NCI-H2029 (cell line): ENCODE results near the gene MSMO1.
"Not testable (repeated sequence)": the region's sequence is repeated elsewhere in the genome, so short reads cannot be mapped to it uniquely, and the experiment has no call there.

Experiments used
- DNase-seq: peaks from one replicate; lab custom pipeline; 2025; lab: John Stamatoyannopoulos, UW

MSMO1 gene

GRCh38 chr4:165324918-165325304, 2.6 kb upstream of the MSMO1 start:
- DNase-seq = no peak

DNA sequence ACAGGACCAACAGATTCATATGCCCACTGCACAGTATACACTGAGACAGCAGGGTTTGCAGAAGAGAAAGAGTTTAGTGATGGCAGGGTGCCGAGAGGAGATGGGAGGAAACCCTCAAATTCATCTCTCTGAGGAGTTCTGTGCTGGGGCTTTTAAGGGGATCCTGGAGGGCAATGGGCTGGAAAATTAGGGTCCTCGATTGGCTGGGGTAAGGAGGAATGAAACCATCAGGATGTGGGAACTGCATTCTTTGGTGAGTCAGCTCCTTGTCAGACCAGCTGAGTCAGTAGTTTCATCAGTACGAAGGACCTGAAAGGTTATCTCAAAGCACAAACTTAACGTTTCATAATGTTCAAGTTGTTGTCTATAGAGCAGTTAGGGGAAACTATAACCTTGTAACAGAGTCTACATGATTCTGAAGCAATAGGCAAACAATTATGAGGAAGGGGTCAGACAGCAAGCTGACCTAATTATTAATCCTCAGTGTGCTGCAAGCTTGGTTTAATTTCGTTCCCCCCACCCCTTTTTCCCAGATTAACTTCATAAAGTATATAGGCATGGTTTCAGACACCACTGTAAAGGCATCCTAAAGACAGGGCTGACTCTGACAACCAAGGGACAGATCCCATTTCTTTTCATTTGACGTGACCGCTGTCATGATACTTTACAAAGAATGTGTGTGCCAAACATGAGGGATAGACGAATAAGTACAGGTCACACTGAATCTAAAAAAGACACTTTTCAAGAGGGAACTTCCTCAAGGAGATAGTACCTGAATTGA, 1.5 kb upstream of the MSMO1 start:
- no peak for DNase-seq

- peak; percentile 15 for DNase-seq
These were observed 648 bp upstream of the MSMO1 start for GRCh38 chr4:165326831-165327210.

DNA sequence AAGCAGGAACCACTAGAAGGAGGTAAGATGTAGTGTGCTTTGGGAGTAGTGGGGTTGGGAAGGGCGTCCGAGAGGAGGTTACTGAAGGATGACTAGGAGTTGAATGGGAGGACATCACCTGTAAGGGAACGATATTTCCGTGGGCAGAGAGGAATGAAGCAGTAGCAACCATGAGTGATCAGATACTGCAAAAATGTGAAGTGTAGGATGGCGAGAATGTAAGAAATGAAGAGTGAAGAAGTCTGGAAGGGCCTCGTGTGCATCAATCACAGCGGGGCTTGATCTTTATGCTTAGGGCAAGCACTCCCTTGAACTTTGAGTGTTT, 594 bp downstream of the MSMO1 start:
- DNase-seq = no peak

GRCh38 chr4:165328708-165329107, 1.2 kb downstream of the MSMO1 start:
- DNase-seq = no peak

GRCh38 chr4:165330071-165330470, 2.6 kb downstream of the MSMO1 start:
- DNase-seq = no peak

DNA sequence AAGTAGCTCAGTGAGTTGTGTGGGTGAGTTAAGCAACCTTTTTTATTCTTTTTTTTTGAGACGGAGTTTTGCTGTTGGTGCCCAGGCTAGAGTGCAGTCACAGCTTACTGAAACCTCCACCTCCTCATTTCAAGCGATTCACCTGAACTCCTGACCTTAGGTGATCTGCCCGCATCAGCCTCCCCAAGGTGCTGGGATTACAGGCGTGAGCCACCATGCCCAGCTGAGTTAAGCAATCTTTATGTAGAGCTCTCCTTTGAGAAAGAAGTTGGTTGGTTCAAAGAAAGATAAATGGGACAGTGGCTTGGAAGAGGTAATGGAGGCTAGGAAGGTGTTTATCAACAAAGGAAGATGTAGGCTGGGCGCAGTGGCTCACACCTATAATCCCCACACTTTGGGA, 3.2 kb downstream of the MSMO1 start:
- no peak for DNase-seq

DNA sequence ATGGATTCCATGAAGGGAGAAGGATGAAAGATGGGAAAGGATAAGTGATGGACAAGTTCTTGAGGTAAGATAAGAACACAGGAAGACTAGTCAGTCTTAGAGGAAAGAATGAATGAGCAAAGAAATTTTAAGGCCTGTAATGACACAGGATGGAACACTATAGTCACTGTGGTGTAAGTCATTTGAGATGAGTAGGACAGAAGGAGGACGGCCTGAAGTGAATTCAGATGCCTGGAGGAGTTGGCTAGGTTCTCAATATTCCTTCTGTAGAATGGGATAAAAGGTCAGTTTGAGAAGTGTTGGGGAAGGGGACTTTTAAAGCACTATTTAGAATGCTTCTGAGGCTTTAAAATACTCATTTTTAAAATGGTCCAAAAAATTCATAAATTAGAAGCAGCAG, 3.9 kb downstream of the MSMO1 start:
- DNase-seq = no peak

DNA sequence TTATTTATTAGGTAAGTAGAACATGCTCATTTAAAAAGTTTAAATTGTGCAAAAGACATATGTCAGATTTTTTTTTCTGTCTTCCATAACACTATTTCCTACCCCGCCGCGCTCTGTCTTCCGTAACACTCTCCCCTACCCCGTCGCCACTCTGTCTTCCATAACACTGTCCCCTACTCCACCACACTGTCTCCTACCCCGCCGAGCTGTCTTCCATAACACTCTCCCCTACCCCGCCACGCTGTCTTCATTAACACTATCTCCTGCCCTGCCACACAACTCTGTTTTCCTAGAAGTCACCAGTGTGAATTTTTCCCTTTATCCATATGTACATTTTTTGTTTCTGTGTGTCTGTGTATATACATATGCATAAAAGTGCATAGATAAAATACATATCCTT, 4.4 kb downstream of the MSMO1 start:
- DNase-seq = no peak

DNA sequence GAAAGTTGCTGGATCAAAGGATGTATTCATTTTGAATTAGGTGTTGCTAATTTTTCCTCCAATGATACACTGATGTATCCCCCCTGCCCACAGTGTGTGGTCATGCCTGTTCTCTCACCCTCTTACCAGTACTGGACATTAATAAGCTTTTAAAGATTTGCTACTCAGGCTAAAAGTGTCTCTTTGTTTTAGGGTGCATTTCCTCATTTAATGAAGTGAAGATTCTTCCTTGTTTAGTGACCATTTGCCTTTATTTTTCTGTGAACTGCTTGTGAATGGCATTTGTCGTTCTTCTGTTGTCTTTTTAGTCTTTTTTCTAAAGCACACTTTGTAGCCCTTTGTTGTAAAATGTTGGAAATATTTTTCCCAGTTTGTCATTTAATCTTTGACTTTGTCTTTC, 5.0 kb downstream of the MSMO1 start:
- DNase-seq = no peak

GRCh38 chr4:165335163-165335703, 7.8 kb downstream of the MSMO1 start:
- DNase-seq = no peak

DNA sequence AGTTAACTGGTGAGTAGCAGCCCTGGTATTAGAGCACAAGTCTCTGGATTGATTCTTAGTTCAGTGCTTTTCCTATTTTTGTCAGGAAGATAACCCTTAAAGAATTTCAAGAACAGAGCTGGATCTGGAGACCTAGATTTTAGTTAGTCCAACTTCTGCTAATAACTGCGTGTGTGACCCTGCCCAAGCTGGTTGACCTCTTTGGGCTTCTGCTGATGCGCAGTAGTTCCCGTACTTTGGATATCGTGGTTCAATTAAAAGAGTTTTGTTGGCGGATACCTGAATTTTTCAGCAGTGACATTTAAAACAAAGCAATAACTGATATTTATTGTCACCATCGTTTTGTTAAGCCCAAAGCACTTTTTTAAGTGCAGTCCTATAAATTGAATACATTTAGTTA, 9.3 kb downstream of the MSMO1 start:
- no peak for DNase-seq

GRCh38 chr4:165342340-165342739, 14.9 kb downstream of the MSMO1 start:
- DNase-seq = not testable (repeated sequence)

DNA sequence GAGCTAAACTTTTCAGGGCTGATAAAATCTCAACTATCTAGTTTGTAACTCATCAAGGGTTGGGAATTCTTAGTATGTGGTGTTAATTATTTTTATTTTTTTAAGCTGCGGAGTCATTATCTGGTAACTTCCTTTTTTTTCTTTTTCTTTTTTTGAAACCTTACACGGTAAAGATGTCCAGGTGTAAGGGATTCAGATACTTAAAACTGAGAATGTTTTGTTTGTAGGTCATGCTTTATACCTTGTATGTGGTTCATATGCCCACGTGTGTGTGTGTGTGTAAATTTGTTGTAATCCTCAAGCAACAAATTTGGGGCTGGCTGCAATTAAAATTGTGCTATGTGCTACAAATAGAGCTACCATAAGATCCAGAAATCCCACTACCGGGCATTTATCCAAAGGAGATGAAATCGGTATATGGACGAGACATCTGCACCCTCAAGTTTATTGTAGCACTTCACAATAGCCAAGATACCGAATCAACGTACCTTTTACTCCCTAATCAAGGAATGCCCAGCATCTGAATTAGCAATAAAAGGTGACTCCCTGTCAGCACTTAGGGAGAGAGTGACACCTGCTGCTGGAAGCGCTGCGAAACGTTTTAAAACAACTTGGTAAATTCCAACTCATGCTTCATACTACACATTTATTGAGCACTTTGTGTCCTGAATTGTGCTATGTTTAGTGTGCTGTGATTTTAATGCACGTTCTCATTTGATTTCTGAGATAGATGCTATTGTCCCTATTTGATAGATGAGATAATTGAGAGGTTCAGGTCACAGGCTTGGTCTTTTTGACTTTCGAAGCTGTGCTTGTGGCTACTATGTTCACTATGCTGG, 16.1 kb downstream of the MSMO1 start:
- no peak for DNase-seq

DNA sequence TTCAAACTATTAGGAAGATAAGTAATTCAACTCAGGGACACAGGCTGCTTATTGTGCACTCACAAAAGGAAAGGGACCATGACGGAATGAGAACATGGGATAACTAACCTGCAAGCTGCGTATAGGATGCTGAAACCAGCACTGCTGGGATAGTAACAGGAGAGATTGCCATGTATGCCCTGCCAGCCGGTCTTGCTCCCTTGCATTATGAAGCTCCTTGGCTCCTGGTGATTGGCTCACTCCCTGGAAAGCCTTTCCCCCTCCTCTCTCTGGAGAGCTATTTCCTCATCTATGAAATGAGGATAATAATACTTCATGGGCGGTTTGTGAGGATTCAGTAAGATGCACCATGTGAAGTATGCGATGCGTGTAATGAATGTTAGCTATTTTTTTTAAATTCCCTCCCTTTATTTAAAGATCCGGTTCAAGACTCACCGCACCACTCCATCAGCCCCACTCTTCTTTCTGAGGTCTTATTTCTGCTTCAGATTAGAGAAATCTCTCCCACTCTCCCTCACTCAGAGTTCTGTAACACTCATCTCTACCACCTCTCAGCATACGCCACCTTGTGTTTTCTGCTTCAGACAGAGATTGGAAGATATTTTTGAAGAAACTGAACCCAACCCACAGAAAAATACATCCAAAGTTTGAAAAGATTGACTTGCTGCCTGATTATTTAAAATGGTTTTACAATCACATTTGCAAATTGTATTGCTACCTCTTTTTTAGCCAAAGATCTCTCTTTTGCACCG, 18.4 kb downstream of the MSMO1 start:
- no peak for DNase-seq

GRCh38 chr4:165347647-165348569, 20.4 kb downstream of the MSMO1 start:
- DNase-seq = no peak

GRCh38 chr4:165351359-165352130, 24.1 kb downstream of the MSMO1 start:
- DNase-seq = no peak

- no peak for DNase-seq
These were observed 28.4 kb downstream of the MSMO1 start for GRCh38 chr4:165355900-165356300.

DNA sequence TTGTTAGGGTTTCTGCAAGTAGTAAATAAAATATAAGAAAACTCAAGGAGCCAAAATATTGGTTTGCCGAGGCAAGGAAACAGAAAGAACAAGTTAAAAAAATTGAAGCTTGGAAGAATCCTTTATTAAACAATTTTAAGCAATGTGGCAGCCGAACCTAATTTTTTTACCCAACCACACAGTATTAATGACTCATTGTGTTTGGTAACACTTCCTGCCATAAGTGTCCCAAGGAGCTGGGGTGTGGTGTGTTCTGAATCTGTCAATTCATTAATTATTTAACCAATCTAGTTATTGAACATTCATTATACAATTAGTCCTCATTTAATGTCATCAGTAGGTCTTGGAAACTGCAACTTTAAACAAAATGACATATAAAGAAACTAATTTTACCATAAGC, 32.0 kb downstream of the MSMO1 start:
- no peak for DNase-seq

DNA sequence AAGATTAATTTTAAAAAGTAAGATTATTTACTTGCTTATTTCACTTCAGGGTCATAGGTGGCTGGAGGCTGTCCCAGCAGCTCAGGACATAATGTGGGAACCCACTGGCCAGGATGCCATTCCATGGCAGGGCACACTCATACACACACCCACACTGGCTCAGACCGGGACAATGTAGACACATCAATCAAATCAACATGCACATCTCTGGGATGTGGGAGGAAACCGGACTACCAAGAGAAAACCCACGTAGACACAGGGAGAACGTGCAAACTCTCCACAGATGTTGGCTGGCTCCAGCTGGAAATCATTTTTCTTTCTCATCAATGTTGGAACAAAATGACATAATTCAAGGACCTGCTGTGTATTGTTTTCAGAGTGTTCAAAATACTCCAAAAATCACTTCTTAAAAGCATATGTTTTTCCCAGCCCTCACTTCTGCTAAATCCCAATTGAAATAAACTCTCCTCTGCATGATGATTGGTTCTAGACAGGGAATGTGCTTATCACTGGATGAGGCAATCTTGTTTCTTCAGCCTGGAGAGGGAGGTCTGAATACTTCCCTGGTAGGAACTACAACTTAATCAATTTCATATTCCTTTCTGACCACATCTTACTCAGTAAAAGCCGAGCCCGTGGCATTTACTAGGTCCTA, 32.7 kb downstream of the MSMO1 start:
- no peak for DNase-seq
